GM19043 (cell line): ENCODE data around the gene GPR183.

Experiments
- ATAC-seq: cut with Tn5 transposase; IDR thresholded peaks from one replicate; pipeline ENCODE4 v1.9.1; 2021; ENCODE audit warnings: low read depth; ENCODE audit not compliant: unreplicated experiment

The GPR183 gene

DNA sequence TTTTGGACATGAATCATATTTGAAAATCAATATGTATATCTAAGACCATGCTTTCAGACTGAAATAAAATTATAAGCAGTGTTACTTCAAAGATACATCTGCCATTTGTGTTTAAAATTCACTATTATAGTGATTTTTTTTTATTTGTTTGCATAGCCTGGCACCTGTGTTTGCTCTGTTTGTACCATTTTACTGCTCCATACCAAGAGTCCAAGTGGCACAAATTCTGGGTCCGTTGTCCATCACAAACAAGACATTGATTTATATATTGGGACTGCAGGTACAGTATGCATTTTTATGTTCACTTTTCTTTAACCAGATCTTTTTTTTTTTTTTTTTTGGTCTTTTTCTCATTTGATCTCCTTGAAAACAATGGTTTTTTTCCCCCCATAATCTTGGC lies 6.7 kb upstream of the GPR183 start:
- ATAC-seq, result no peak

DNA sequence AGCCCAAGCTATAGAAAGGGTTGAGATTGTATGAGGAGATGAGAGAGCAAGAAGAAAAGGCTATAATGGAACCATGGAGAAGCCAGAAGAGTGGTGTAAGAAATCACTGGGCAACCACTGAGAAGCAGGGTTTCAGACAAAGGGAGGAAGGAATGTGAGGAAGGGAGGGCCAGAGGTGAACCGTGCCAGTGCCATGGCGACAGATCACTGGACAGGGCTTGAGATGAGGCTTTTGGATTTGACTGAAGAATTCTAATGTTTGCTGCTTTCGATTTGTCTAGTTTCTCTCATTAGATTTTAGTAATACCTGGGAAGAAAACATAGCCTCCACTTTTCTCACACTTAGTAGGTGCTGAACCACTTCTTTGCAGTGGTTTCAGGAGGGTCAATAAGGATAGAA lies 6.3 kb upstream of the GPR183 start:
- ATAC-seq, result no peak

GRCh38 chr13:99312493-99312883 lies 5.3 kb upstream of the GPR183 start:
- peak; percentile 31 for ATAC-seq

- no peak for ATAC-seq
Observed at GRCh38 chr13:99311748-99312492, 4.7 kb upstream of the GPR183 start.

DNA sequence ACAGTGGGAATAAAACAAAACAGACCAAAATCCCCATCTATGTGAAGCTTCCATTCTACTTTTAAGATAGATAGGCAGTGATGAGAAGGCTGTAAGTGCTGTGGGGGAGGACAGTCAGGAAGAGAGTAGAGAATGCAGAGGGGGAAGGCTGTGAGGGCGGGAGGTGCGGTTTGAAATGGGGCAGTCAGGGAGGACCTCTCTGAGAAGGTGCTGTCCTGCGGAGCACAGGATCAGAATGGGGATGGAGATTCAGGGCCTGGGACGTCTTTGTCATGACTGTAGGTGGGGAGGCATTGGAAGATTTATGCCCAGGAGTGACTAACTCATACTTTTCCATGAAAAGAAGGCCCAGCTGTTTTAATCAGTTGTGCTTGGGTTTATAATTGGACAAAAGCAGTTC lies 3.9 kb upstream of the GPR183 start:
- ATAC-seq, result no peak

- ATAC-seq, result no peak
Observed at GRCh38 chr13:99310382-99311031, 3.3 kb upstream of the GPR183 start.

- no peak for ATAC-seq
Observed at GRCh38 chr13:99308471-99309087, 1.4 kb upstream of the GPR183 start.

DNA sequence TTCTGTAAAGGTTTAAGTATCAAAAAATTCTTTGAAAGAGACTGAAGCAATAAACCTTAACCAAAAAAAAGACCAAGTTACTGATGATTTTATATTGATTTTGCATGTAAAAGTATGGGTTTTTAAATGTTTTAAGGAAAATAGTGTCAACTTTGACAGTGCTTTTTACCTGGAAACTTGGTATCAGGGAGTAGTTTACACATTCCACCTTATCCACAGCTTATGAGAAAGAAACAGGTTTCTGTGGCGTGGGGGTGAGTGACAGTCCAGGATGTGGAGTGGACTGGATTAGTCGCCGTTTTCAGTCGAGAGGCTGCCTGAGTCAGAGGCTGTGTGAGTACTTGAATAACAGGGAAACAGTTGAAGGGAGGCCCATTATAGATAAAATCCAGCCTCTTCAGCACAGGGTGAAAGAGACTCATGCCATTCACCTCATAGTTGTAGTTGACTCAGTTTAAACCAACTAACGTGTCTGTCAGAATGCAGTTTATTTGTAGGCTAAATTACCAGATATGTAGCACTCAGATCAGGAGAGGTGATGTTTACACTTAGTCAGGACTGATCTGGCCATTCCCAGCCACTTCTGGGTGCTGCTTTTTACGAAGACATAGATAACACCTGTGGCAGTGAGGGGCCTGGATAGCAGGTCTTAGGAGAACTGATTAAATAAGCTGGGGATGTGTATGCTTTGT lies 595 bp upstream of the GPR183 start:
- ATAC-seq, result peak; percentile 32

- ATAC-seq, result no peak
Observed at GRCh38 chr13:99305566-99305965, 1.6 kb downstream of the GPR183 start.

DNA sequence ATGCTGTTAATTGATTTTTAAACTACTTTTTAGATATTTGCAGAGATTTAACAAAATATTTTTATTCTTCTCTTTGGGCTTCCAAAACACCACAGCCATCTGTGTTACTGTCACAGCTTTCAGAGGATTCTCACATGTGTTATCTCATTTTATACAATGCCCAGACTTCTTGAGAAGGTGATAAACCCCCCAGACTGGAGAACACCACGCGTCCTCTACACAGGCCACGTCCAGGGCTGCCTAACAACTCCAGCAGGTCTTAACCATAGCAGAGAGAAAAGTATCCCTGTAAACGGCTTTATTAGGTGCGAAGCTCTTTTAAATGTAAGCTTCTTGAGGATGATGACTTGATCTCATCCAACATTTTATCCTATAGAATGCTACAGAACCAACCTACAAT lies 2.0 kb downstream of the GPR183 start:
- ATAC-seq, result no peak

DNA sequence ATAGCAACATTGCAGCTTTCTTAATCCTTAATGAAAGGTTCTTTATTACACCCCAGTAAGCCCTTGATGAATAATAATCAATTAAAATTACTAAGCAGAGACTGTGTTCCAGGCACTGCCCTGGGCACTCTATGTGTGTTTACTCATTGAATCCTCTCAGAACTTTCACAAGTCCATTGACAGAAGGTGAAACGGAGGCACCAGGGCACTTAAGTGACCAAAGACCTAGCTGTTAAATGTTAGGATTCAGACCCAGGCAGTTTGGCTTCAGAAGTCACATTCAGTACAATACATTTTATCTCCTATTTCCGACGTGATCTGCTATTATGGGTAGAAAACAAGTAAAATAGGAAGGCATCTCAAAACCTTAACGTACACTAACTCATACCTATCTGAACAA lies 2.7 kb downstream of the GPR183 start:
- no peak for ATAC-seq

GRCh38 chr13:99303863-99304521 lies 3.2 kb downstream of the GPR183 start:
- ATAC-seq, result no peak

- ATAC-seq, result no peak
Observed at GRCh38 chr13:99302637-99303505, 4.3 kb downstream of the GPR183 start.

GRCh38 chr13:99301913-99302636 lies 5.1 kb downstream of the GPR183 start:
- ATAC-seq, result no peak

DNA sequence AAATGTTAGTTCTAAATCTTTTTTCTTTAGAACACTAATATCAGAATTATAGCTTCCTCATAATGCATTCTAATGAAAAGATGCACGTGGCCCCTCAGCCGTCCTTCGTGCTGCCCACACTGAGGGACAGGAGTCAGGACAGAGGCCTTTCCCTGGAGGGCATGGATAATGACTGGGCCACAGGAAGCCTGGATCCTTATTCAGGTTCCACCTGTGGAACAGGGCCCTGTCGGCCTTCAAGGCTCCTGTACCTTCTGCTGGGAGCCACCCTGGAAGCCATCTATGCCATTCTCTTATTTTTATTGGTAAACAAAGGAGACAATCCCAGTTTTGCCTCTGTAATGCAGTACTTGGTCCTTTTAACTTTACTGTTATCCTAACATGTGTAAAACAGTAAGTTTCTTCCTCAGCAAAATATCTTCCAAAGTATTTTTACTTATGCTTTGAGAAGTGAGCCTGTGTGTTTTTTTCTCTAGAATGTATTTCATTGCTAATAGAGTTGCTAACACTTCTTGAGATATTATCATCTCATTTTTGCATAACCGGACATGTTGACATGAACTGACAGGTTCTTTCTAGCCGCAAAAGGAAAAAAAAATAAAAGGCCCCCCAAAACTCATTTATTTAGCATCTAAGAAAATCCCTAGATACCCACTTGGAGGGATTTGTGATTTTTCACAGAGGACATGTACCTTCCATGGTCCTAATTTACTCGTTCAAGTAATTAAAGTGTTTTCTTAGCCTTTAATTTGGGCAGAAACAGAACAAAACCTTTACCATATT lies 6.0 kb downstream of the GPR183 start:
- no peak for ATAC-seq

DNA sequence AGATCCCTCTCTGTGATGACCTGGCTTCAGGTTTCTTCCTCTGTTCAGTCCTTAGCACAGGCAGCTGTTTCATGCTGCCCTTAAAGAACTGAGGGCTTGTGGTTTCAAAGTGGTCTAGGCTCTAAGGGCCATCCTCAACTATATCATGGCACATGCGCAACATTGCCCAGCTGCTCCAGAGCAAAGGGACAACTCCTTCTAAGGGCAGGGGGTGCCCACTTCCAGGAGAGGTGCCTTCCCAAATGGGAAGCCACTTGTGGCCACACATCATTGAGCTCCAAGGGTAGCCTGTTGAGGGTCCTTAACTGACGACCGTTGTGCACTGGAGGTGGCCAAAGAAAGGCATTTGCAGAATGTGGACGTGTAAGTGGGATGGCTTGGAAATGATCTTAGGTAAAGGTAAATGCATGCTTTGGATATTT lies 7.3 kb downstream of the GPR183 start:
- ATAC-seq, result no peak

- ATAC-seq, result no peak
Observed at GRCh38 chr13:99299256-99299919, 7.8 kb downstream of the GPR183 start.

- ATAC-seq, result no peak
Observed at GRCh38 chr13:99298056-99298455, 9.1 kb downstream of the GPR183 start.
